Measurements from ENCODE around the gene ZNF638. TPM values are rescaled to one million over a fixed set of nuclear protein-coding genes. Genes with fewer than 3 reads are reported as not detected.

Gene ZNF638
- total and polyA plus RNA-seq, 2 of the 8 experiments (the other 6 are each of a cell fraction or from before 2014, with no cell fraction given) = 45.3 to 143 TPM

- no peak for TF ChIP-seq CTCF (IDR thresholded peaks at IDR 0.05; ENCODE audit: control extremely low read depth in 1 of 3, insufficient read depth in 1 of 3, low read depth in 1 of 3, low read length in 3 of 3)
- no peak for TF ChIP-seq RNF2 (IDR thresholded peaks at IDR 0.05; ENCODE audit: borderline replicate concordance, low read depth, low read length, missing control alignments, poor library complexity, severe bottlenecking)
Measured at GRCh38 chr2:71457123-71457915, 125.7 kb downstream of the ZNF638 start (continued).

All from H1 (cell line).